Measurements from ENCODE around the gene TRPM3.

TRPM3 gene

GRCh38 chr9:70506159-70506558 lies 615.3 kb downstream of the TRPM3 start:
- no peak overlapping the region for H3K4me3 ChIP-seq (ENCODE audit: low read depth, low read length)
- no peak for DNase-seq
- H3K27me3 ChIP-seq (replicated peaks) = no peaks in the 10 kb centered on the region
- H3K36me3 ChIP-seq (replicated peaks) = no peaks in the 10 kb centered on the region
- no peak overlapping the region for H3K27ac ChIP-seq
- TF ChIP-seq, protein P1, sequence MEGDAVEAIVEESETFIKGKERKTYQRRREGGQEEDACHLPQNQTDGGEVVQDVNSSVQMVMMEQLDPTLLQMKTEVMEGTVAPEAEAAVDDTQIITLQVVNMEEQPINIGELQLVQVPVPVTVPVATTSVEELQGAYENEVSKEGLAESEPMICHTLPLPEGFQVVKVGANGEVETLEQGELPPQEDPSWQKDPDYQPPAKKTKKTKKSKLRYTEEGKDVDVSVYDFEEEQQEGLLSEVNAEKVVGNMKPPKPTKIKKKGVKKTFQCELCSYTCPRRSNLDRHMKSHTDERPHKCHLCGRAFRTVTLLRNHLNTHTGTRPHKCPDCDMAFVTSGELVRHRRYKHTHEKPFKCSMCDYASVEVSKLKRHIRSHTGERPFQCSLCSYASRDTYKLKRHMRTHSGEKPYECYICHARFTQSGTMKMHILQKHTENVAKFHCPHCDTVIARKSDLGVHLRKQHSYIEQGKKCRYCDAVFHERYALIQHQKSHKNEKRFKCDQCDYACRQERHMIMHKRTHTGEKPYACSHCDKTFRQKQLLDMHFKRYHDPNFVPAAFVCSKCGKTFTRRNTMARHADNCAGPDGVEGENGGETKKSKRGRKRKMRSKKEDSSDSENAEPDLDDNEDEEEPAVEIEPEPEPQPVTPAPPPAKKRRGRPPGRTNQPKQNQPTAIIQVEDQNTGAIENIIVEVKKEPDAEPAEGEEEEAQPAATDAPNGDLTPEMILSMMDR (IDR thresholded peaks at IDR 0.05; ENCODE audit: low read depth, low read length, missing control alignments) = no peak
- in situ Hi-C loops (cut with HindIII; ENCODE audit: low pct_ligation_motif_present, low sequenced_read_pairs) = no loop called here

DNA sequence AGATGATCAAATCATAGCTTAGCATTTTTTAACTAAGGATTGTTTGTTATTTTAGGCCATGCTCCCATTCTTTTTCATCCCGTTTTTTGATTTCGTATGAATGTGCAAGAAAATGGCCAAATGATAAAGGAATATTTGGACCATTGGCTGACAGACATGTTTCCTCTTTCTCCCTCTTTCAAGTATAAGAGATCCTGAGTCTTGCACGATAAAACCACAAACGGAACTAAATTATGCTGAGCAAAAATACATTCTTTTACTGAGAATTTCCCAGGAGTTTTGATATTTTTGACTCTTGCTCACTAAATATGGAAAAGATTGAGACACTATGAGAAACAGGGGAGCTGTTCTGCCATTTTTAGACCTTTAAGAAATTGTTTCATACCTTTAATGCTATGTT lies 616.6 kb downstream of the TRPM3 start:
- Histone ChIP-seq H3K36me3 (replicated peaks) (no peaks in the 10 kb centered on the region), H3K4me3 (ENCODE audit: low read depth, low read length) (no peak overlapping the region), H3K27ac (no peak overlapping the region), H3K27me3 (replicated peaks) (no peaks in the 10 kb centered on the region)
- in situ Hi-C loops (cut with HindIII; ENCODE audit: low pct_ligation_motif_present, low sequenced_read_pairs) = no loop called here
- TF ChIP-seq, protein P1 (IDR thresholded peaks at IDR 0.05; ENCODE audit: low read depth, low read length, missing control alignments) = no peak
- no peak for DNase-seq

- TF ChIP-seq, protein P1 (IDR thresholded peaks at IDR 0.05; ENCODE audit: low read depth, low read length, missing control alignments) = no peak
- DNase-seq = no peak
- no peak overlapping the region for H3K4me3 ChIP-seq (ENCODE audit: low read depth, low read length)
- H3K27ac ChIP-seq = no peak overlapping the region
- H3K27me3 ChIP-seq (replicated peaks) = no peaks in the 10 kb centered on the region
- in situ Hi-C loops (cut with HindIII; ENCODE audit: low pct_ligation_motif_present, low sequenced_read_pairs) = no loop called here
- no peaks in the 10 kb centered on the region for H3K36me3 ChIP-seq (replicated peaks)
These were observed 618.7 kb downstream of the TRPM3 start for GRCh38 chr9:70502690-70503089.

DNA sequence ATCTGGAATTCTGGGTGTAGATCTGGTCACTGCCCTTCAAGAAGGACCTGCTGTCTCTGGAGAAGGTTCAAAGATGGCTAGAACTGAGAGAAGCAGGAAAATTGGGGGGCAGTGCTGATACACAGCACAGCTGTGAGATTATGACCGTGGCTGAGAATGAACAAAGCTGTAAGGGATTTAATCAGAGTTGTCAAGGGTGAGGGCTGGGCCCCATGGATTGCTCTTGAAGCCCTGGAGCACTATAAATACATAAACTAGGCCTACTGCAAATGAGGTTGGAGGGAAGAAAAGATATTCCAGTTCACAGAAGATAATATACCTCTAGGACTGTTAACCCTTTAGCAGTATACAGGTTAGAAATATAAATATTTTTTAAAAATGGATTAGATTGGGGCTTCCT lies 620.6 kb downstream of the TRPM3 start:
- DNase-seq = no peak
- TF ChIP-seq, protein P1 (IDR thresholded peaks at IDR 0.05; ENCODE audit: low read depth, low read length, missing control alignments) = no peak
- no peak overlapping the region for H3K4me3 ChIP-seq (ENCODE audit: low read depth, low read length)

GRCh38 chr9:70499621-70500020 lies 621.8 kb downstream of the TRPM3 start:
- Histone ChIP-seq H3K4me3 (ENCODE audit: low read depth, low read length) (no peak overlapping the region), H3K36me3 (replicated peaks) (no peaks in the 10 kb centered on the region), H3K27me3 (replicated peaks) (no peaks in the 10 kb centered on the region), H3K27ac (no peak overlapping the region)
- in situ Hi-C loops (cut with HindIII; ENCODE audit: low pct_ligation_motif_present, low sequenced_read_pairs) = no loop called here
- DNase-seq = no peak
- TF ChIP-seq, protein P1 (IDR thresholded peaks at IDR 0.05; ENCODE audit: low read depth, low read length, missing control alignments) = no peak

More for the DNA sequence above, 620.6 kb downstream of the TRPM3 start:
- no peaks in the 10 kb centered on the region for H3K27me3 ChIP-seq (replicated peaks)
- no peak overlapping the region for H3K27ac ChIP-seq
- no peaks in the 10 kb centered on the region for H3K36me3 ChIP-seq (replicated peaks)
- in situ Hi-C loops (cut with HindIII; ENCODE audit: low pct_ligation_motif_present, low sequenced_read_pairs) = no loop called here

GRCh38 chr9:70498866-70499265 lies 622.6 kb downstream of the TRPM3 start:
- Histone ChIP-seq H3K36me3 (replicated peaks) (no peaks in the 10 kb centered on the region), H3K27ac (no peak overlapping the region), H3K27me3 (replicated peaks) (no peaks in the 10 kb centered on the region), H3K4me3 (ENCODE audit: low read depth, low read length) (no peak overlapping the region)
- no peak for DNase-seq
- in situ Hi-C loops (cut with HindIII; ENCODE audit: low pct_ligation_motif_present, low sequenced_read_pairs) = no loop called here
- TF ChIP-seq, protein P1 (IDR thresholded peaks at IDR 0.05; ENCODE audit: low read depth, low read length, missing control alignments) = no peak
